Stimulated activated CD4-positive, alpha-beta T cell treated with anti-CD3 and anti-CD28 coated beads, Interleukin-1b, Interleukin-23, amount 100 ng/mL, for 4 hours (primary cell): ENCODE results near the gene SLAMF6.
"Not testable (repeated sequence)": the region's sequence is repeated elsewhere in the genome, so short reads cannot be mapped to it uniquely, and the experiment has no call there.

Source experiments
- DNase-seq, 2 donors: peaks; one replicate each; pipeline ENCODE4 v3.0.0-alpha.2; 2020; ENCODE audit warnings: low read depth in 2 of 2

Gene SLAMF6

DNA sequence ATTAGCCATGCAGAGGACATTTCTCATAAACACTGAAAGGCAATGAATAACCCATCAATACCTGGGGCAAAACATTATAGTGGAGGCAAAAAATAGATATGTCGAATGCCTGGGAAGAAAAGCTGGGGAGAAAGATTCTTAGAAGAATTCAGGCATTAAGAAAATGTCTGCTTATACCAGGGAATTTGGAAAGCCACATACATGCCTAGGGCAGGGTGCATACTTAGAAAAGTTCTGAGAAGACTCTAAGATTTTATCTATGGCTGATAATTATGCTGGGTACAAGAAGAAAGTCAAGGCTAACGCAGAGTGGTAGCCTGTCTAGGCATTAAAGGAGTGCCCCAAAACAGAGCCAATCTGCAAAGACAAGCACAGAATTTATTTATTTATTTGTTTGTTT, 18.4 kb downstream of the SLAMF6 start:
- DNase-seq: no peak

DNA sequence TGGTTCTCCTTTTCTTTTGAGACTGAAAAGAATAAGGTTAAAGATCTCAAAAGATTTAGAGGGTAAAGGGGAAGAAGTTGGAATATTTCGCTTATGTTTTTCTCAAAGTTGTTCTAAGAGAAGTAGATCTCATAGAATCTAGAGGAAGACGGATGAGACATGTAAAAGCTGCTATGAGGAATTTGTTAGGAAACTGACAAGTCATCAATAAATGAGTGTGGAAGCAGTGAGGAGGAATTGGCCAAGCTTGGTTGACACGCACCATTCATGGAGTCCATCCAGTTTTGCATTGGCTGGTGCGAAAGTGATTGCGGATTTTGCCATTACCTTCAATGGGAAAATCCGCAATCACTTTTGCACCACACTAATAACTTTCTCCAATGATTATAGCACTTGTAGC, 20.0 kb downstream of the SLAMF6 start:
- no peak for DNase-seq

DNA sequence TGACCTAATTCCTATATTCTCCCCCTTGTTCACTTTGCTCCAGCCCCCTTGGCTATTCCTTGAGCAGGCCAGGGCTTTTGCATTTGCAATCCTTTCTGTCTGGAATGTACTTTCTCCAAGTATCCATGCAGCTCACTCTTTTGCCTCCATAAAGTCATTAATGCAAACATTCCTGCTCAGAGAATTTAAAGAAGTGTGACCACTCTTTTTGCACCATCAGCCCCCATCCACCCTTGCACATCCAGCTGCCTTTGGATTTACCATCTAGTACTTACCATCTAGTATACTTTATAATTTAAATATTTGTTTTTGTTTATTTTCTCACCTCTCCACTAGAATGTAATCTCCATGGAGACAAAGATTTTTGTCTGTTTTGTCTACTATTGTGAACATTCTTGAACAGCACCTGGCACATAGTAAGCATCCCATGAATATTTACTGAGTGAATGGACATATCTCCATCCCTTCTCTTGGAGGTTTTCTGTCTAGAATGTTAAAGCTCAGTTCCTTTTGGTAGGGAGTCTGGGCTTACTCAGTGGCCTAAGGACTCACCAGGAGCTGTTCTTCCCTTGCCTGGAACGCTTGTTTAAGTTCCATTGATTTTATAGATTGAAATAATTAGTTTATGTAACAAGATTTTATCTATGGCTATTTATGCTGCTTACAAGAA, 22.6 kb downstream of the SLAMF6 start:
- DNase-seq: no peak

DNA sequence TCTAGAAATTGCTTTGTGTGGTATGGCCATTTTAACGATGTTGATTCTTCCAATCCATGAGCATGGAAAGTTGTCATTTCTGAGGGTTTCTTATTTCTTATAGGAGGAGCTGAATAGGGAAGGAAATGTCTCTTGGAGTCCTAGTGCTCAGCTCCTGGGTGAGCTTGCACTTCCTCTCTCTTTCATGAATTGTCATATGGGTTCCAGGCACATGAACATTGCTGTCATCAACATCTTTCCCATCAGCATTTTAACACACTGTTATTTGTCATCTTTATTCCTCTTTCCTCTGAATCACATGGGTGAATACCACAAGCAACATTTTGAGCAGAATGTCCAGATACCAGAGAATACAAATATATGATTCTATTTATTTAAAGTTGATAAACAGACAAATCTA, 23.4 kb downstream of the SLAMF6 start:
- DNase-seq: no peak

DNA sequence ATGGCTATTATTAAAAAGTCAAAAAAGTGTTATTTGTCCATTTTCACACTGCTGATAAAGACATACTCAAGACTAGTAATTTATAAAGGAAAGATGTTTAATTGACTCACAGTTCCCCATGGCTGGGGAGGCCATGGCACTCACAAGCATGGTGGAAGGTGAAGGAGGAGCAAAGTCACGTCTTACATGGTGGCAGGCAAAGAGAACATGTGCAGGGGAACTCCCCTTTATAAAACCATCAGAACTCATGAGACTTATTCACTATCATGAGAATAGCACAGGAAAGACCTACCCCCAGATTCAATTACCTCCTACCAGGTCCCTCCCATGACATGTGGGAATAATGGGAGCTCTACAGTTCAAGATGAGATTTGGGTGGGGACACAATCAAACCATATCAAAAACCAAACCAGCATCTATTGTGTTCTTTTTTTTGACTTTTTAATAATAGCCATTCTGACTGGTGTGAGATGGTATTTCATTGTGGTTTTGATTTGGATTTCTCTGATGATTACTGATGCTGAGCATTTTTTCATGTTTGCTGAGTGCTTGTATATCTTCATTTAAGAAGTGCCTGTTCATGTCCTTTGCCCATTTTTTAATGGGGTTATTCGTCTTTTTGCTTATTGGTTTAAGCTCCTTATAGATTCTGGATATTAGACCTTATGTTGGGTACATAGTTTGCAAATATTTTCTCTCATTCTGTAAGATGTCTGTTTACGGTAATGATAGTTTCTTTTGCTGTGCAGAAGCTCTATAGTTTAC, 24.6 kb downstream of the SLAMF6 start:
- not testable (repeated sequence) for DNase-seq

DNA sequence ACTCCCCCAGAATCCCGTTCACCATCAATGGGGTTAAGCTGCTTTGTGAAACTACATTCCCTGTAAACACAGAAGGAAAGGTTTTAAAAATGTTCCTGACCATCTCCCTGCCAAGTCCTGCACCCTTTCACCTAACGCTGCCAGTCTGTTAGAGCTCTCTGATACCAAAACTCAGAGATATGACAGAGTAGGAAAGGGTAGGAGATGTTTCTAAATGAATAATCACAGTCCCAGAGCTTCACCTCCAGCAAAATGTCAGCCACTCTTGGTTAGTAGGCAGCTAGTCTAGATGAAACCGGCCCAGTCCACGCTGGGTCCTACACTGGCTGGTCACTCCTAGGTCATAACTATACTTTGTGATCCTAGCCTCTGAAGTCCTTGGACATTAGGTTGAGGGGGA, 26.7 kb downstream of the SLAMF6 start:
- DNase-seq: no peak

DNA sequence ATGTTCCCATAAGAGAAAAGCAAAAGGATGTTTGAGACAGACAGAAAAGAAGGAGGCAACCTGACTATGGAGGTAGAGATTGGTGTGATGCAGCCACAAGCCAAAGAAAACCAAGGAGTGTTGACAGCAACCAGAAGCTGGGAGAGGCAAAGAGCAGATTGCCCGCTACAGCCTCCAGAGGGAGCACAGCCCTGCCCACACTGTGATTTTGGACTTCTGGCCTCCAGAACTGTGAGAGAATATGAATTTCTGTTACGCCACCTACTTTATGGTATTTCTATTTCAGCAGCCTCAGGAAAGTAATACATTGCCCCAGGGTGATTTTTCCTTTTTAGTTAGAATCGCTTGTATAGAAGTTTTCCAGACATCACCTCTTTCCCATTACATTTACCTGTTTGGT, 28.4 kb downstream of the SLAMF6 start:
- no peak for DNase-seq

DNA sequence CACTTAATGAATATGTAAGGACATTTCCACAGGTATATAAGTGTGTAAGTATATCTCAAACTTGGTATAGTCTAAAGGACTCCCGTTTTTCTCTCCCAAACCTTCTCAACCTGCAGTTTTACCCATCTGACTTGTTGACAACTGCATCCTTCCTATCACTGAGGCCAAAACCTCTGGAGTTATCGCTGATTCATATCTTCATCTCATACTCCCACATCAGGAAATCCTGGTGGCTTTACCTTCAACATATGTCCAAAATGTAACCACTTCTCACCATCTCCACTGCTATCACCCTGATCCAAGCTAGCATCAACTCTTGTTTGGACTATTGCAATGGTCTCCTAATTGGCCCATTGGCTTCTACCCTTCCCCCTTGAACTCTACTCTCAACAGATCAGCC, 30.4 kb downstream of the SLAMF6 start:
- no peak for DNase-seq

DNA sequence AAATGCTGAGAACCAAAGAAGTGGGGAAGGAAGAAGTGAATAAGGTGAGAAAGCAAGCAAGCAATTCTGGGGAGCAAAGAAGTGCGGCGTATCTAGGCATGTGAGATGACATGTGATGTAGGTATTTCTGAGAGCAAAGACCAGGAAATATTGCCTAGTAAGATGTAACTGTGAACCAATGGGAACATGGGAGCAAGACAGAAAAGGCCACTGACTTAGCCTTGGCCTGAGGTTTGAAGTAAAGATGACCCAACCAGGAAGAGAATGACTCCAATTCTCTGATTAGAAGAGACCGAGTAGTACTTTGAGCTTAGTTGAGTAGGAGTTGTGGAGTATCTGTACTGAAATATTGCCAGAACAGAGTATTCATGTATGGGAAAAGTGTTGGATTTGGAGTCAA, 31.1 kb downstream of the SLAMF6 start:
- DNase-seq: no peak

DNA sequence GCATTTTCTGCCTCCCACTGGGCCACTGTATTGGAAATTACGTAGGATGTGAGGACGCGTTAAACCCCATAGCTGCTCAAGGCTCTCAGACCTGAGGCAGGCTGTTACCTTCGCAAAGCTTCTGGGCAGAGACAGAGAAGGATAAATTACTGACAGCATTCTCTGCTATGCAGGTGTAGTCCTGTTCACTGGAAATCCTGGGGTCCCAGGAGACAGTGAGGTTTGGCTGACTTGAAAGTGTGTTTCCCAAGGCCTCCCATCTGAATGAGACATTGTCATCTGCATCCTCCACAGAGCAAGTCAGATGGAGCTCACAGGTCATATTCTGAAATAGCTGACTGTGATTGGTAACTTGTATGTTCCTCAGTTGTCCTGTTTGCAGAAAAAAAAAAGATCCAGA, 32.0 kb downstream of the SLAMF6 start:
- DNase-seq: no peak

DNA sequence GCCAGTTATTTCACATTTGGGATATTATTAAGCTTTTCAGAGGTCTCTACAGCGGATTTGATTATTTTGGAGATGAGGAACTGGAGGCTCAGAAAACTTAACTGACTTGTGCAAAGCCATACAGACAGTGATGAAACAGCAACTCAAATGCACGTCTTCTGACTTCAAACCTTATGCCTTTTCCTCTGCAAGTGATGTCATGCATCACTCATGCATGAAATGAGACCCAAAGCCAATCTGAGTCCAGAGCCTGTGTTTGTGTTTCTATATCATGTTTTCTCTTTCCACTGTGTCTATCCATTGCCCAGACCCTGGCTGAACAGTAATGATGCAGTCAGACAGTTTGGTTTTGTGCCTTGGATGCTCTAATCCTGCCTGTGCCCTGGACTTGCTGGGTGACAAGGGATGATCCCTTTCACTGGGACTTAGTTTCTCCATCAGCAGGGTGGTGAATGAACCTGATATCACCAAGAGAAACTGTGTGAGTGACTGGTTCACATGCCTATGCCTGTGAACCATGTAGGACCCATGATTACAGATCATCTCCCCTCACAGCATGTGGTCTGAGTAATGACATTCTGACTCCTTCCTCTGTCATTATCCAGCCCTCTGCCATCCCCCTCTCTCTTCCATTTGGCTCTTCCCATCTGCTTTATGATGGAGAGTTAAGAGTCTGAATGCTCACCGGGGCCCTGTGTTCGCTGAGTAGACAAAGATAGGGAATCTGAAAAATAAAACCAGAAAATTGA, 33.4 kb downstream of the SLAMF6 start:
- DNase-seq: no peak

DNA sequence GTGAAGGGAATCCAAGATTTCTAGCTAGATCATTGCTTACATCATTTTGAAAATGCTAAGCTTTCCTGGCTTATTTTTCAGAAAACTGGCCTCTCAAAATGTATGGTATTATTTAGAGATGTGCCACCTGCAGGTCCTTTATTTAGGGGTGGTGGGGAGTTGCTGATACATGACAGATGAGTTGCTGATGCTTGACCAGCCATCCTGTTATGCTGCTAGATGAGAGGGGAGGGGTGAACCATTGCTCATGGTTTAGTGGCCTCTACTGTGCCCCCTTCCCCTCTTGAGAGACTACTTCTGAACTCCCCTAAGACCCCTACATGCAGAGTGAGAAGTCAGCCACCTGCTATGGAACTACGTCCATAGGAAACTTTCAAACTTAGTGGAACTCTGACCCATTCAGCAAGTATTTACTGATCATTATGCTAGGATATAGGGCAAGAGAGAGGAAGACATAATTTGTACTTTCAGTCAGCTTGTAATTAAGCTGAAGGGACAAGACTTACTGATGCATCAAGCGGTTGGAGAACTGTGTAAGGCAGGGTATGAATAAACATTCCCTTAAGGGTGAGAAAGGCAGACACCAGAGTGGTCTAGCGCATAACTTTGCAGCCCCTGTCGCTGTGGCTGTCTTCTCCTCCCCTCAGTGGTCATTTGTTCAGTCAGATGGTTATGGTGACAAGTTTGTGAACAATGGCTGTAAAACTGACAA, 34.6 kb downstream of the SLAMF6 start:
- DNase-seq: no peak

DNA sequence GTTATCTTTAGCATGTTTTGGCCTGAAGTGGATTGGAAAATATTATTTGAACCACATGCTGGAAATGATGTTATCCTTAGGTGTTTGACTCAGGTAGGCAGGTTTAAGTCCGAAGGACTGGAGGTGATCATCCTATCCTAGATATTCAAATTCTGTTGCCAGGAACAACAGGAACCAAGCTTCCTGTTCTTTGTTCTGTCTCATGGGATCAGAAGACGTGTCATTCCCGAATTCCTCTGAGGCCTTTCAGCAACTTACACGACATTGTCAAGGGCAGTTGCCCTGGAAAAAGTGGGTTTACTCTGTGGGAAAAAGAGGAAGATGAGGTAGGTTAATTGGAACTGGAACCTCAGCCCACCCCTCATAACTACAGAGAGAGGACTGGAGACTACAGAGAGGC, 36.6 kb downstream of the SLAMF6 start:
- no peak for DNase-seq

DNA sequence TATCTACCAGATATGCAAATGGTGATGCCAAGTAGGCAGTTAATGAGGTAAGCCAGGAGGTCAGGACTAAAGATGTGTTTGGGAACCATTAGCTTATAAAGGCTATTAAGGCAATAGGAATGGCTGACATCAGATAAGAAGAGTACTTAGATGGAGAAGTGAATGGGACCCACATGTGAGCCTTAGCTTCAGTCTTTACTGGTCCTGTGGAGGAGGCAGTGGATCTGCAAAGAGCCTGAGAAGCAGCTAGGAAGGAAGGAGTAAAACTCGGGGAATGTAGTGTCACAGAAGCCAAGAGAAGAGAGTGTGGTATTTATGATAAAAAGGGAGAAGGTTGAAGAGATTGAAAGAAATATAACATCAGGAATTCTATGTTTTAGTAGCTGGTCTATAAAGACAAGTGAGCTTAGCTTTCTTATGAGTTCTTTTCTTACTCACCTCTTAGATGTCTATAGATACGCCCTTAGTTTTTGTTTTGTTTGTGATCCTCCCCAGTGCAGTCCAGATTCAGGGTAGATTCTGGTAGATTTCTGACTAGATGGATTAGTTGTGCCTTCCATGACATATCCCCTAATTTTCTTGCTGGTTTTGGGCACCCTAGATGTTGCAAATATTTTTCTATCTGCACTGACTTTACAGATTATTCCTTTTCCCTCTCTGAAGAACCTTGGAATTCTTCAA, 39.4 kb downstream of the SLAMF6 start:
- DNase-seq: no peak

DNA sequence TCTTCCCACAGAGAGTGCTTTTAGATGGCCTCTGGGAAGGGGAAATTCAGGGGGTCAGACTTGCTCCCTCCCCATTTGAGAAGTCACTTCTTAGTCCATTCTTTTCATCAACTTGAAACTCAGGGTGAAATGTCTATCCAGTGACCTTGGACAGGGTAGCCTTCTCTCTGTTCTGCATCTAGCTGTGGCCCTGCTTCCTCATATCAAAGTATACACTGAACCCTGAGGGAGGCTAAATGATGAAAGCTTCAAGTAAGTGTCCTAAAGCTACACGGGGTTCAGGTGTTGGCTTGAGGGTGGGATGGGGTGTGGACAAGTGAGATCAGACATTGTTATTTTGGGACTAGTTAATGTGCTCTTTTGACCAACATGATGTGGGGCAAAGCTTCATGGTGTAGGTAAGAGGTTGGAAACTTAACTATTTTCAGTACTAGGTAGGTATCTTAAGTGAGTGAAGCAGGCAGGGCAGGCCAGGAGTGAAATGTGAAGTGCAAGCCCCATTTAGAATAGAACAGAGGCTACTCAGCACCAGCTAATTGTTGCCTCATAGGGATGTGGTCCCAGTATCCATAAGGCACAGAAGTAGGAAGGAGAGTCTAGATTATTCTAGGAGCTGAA, 41.0 kb downstream of the SLAMF6 start:
- DNase-seq: no peak

DNA sequence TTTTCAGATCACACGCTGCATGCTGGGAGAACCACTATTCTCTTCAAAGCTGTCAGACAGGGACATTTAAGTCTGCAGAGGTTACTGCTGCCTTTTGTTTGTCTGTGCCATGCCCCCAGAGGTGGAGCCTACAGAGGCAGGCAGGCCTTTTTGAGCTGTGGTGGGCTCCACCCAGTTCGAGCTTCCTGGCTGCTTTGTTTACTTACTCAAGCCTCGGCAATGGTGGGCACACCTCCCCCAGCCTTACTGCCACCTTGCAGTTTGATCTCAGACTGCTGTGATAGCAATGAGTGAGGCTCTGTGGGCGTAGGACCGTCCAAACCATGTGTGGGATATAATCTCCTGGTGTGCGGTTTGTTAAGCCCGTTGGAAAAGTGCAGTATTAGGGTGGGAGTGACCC, 42.3 kb downstream of the SLAMF6 start:
- not testable (repeated sequence) for DNase-seq

DNA sequence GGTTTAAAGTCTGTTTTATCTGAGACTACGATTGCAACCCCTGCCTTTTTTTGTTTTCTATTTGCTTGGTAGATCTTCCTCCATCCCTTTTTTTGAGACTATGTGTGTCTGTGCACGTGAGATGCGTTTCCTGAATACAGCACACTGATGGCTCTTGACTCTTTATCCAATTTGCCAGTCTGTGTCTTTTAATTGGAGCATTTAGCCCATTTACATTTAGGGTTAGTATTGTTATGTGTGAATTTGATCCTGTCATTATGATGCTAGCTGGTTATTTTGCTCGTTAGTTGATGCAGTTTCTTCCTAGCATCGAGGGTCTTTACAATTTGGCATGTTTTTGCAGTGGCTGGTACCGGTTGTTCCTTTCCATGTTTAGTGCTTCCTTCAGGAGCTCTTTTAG, 44.0 kb downstream of the SLAMF6 start:
- DNase-seq: not testable (repeated sequence)

DNA sequence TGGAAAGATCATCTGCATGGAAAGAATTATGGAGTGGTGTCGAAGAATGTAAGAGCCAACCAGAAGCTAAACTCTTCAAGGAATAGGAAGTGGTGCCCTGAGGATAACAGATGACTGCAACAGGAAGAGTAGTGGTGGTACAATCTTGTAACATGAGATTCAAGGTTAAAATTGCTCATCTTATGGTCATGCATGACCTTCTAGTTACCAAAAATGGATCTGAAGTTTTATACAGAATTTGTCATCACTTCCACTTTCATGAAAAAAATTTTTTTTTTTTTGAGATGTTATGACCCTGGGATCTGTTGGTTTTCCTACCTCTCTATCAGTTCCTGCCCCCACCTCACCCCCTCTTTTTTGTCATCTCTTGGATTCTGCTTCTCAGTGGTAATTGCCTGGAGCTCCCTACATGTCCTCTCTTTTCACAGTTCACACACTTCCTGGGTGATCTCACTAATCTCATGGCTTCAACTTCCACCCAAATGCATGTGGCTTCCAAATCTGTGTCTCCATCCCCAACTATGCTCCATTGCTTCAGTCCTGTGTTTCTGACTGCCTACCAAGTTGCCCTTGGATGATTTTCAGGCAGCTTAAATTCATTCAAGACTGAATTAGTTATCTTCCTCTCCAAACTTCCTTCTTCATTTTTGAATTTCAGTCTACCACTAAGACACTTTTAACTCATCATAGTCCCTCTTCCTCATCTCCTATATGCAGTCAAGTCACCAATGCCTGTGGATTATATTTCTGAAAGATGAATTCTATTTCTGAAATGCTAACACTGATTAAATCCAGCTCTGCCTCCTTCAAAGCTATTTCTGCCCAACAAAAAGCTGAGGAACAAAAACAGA, 48.4 kb downstream of the SLAMF6 start:
- no peak for DNase-seq

DNA sequence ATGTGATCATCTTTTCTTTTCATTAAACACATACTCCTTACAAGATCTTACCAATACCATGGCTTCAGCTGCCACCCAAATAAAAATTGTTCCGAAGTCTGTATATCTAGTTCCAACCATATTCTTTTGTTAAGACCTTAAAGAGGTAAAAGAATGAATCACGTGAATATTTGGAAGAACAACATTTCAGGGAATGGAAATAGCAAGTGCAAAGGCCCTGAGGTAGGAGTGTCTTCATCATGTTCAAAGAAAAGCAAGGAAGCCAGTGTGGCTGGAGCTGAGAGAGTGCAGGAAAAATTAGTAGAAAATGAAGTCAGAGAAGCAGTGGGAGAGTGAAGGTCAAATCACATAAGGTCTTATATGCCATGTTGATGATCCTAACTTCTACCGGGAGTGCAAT, 50.9 kb downstream of the SLAMF6 start:
- DNase-seq: no peak

DNA sequence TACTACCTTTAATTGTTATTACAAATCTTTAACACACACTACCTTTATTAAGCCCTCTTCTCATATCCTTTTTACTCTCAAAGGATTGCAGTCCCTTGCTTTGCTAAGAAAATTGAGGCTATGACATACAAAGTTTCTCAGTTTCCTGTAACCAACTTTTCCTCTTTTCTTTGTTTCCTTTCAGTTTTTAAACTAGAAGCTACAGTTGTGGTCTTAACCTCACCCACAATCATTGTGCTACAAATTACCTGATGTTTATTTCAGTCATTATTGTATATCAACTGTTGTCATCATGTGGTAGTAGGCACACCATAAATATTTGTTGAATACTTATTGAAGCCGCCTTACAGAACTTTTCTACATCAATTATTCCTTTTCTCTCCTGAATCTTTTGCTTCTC, 51.8 kb downstream of the SLAMF6 start:
- DNase-seq: no peak
